Sigmoid colon (tissue), 7 donors: ENCODE measurements around the gene CDKN3. TPM values are rescaled to one million over a fixed set of nuclear protein-coding genes. Genes with fewer than 3 reads are reported as not detected.

Experiments
- DNase-seq: peaks from one replicate; pipeline ENCODE4 v3.0.0-alpha.2; 2019
- H3K27ac ChIP-seq, 4 donors: fragments of 200-600 bp; sonication (generic); one replicate each; pipeline ENCODE4 v1.5.1; 2016 to 2019; ENCODE audit warnings: mild to moderate bottlenecking in 1 of 4
- H3K27me3 ChIP-seq, 3 donors: fragments of 200-600 bp; sonication (generic); one replicate each; pipeline ENCODE4 v1.5.1; 2019; ENCODE audit warnings: mild to moderate bottlenecking in 1 of 3
- H3K36me3 ChIP-seq, 4 donors: fragments of 200-600 bp; sonication (generic); one replicate each; pipeline ENCODE4 v1.5.1; 2016 to 2019
- H3K4me1 ChIP-seq, 4 donors: fragments of 200-600 bp; sonication (generic); one replicate each; pipeline ENCODE4 v1.5.1; 2017 to 2019
- H3K4me3 ChIP-seq, 4 donors: fragments of 200-600 bp; sonication (generic); one replicate each; pipeline ENCODE4 v1.5.1; 2017 to 2019; ENCODE audit warnings: mild to moderate bottlenecking in 2 of 4, moderate library complexity in 1 of 4
- H3K9me3 ChIP-seq, 4 donors: fragments of 200-600 bp in 3 of 4; sonication (generic) in 3 of 4; one replicate each; pipeline versions ENCODE4 v1.5.1 to v1.6.1; 2013 to 2019
- CTCF ChIP-seq, 4 experiments: fragments of 450-650 bp in 3 of 4; fragments of 200-600 bp in 1 of 4; IDR thresholded peaks; one replicate each; pipeline ENCODE4 v1.5.1; 2016 to 2019; ENCODE audit warnings: antibody characterized with exemption in 4 of 4, mild to moderate bottlenecking in 3 of 4, moderate library complexity in 2 of 4
- EP300 ChIP-seq, 4 donors: sonication (generic); formaldehyde crosslinking; IDR thresholded peaks; one replicate each; pipeline ENCODE4 v1.6.1; 2017; ENCODE audit warnings: antibody characterized with exemption in 4 of 4
- POLR2A ChIP-seq, 2 donors: fragments of 450-650 bp; IDR thresholded peaks; one replicate each; pipeline ENCODE4 v1.6.1; 2016; ENCODE audit warnings: antibody characterized with exemption in 2 of 2, mild to moderate bottlenecking in 2 of 2, moderate library complexity in 2 of 2
- POLR2AphosphoS5 ChIP-seq, 4 donors: sonication (generic); formaldehyde crosslinking; IDR thresholded peaks; one replicate each; pipeline ENCODE4 v1.6.1; 2017; ENCODE audit warnings: antibody characterized with exemption in 4 of 4
- WGBS, 2 donors: extraction: QIAGEN DNeasy Blood & Tissue Kit; methylation state at CpG; one replicate each; pipeline ENCODE4 v1.1.7; 2013; 5-methylcytosine and 5-hydroxymethylcytosine counted together
- intact Hi-C: fragments of 100-400 bp; cut with DNase I; formaldehyde crosslinking; loops from one replicate; pipeline ENCODE4 v1.15.1; 2023
- polyA plus RNA-seq, 3 donors: library from polyadenylated mRNA; stranded (reverse); fragments of 200-250 nt; gene quantifications; one replicate each; pipeline ENCODE4 v1.2.3, GENCODE V29; 2013
- total RNA-seq, 4 donors: library from RNA; depleted of rRNA; stranded (reverse); fragments of >200 nt; gene quantifications; one replicate each; pipeline ENCODE4 v1.1.0, GENCODE V29; 2016
- donor health status: healthy with polysubstance abuse.
- donor health status: Bipolar disorder and iron deficiency.
- donor health status: healthy.

Gene CDKN3
- total and polyA plus RNA-seq, 7 donors, result 1.1 to 41.8 (median 6.6) TPM; not detected in 1

- no peak for DNase-seq
- Histone ChIP-seq H3K9me3 (no peaks in the 10 kb centered on the region), H3K36me3 (no peaks in the 10 kb centered on the region), H3K4me3 (no peak overlapping the region), H3K27ac (no peak overlapping the region), H3K4me1 (no peaks in the 10 kb centered on the region), H3K27me3 (no peaks in the 10 kb centered on the region)
- no peak for TF ChIP-seq POLR2AphosphoS5 (IDR thresholded peaks at IDR 0.05)
- intact Hi-C loops, result no loop called here
Measured at GRCh38 chr14:54354968-54355641, 41.7 kb upstream of the CDKN3 start.

GRCh38 chr14:54355698-54356097 lies 41.1 kb upstream of the CDKN3 start:
- DNase-seq, result no peak
- no peak overlapping the region for H3K27ac ChIP-seq
- H3K4me1 ChIP-seq, result no peaks in the 10 kb centered on the region
- TF ChIP-seq POLR2A (IDR thresholded peaks at IDR 0.05) (no peak), EP300 (IDR thresholded peaks at IDR 0.05) (no peak), POLR2AphosphoS5 (IDR thresholded peaks at IDR 0.05) (no peak), CTCF (IDR thresholded peaks at IDR 0.05) (no peak)
- no peaks in the 10 kb centered on the region for H3K9me3 ChIP-seq
- 48 to 49% methylated on average over 2 of the region's 2 CpGs for WGBS, 2 donors
- H3K4me3 ChIP-seq, result no peak overlapping the region
- no peaks in the 10 kb centered on the region for H3K27me3 ChIP-seq
- H3K36me3 ChIP-seq, result no peaks in the 10 kb centered on the region
- intact Hi-C loops, result no loop called here

- Histone ChIP-seq H3K4me3 (no peak overlapping the region), H3K27me3 (no peaks in the 10 kb centered on the region), H3K4me1 (no peaks in the 10 kb centered on the region), H3K36me3 (no peaks in the 10 kb centered on the region), H3K27ac (no peak overlapping the region), H3K9me3 (no peaks in the 10 kb centered on the region)
- WGBS, 2 donors, result 64 to 78% methylated on average over 3 of the region's 3 CpGs
- TF ChIP-seq POLR2A (IDR thresholded peaks at IDR 0.05), result no peak
- TF ChIP-seq EP300 (IDR thresholded peaks at IDR 0.05), result no peak
- TF ChIP-seq POLR2AphosphoS5 (IDR thresholded peaks at IDR 0.05), result no peak
- TF ChIP-seq CTCF (IDR thresholded peaks at IDR 0.05), result no peak
- intact Hi-C loops, result no loop called here
- DNase-seq, result no peak
Measured at GRCh38 chr14:54356172-54356571, 40.6 kb upstream of the CDKN3 start.

DNA sequence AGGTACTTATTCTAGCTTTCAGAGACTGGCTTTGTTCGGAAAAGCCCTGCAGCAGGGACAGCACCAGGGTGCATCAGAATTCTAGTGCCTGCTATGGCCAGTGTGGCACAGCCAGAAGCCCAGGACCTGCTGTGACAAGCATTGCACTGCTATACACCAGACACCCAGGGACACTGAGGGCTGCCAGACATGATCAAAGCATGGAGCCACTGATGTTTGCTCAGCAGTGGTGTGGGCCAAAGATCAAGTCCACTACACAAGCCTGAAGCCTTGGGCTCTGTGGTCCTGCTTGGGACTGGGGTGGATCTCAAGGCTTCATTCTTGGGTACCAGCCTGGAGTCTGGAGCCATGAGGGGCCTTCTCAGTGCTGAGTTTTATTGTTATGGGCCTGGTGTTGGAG lies 36.1 kb upstream of the CDKN3 start:
- intact Hi-C loops, result no loop called here
- no peaks in the 10 kb centered on the region for H3K27me3 ChIP-seq
- H3K36me3 ChIP-seq, result no peaks in the 10 kb centered on the region
- H3K4me1 ChIP-seq, result peaks cover 0 to 9% (median 0%) of the 10 kb centered on the region in 4 donors
- 95 to 96% methylated on average over 1 of the region's 1 CpG for WGBS, 2 donors
- no peak for DNase-seq
- no peak overlapping the region for H3K4me3 ChIP-seq
- no peaks in the 10 kb centered on the region for H3K9me3 ChIP-seq
- TF ChIP-seq EP300 (IDR thresholded peaks at IDR 0.05), result no peak
- no peak for TF ChIP-seq POLR2A (IDR thresholded peaks at IDR 0.05)
- no peak for TF ChIP-seq CTCF (IDR thresholded peaks at IDR 0.05)
- TF ChIP-seq POLR2AphosphoS5 (IDR thresholded peaks at IDR 0.05), result no peak
- no peak overlapping the region for H3K27ac ChIP-seq

GRCh38 chr14:54362089-54362504 lies 34.7 kb upstream of the CDKN3 start:
- no peak for DNase-seq
- 93 to 96% methylated on average over 5 of the region's 5 CpGs for WGBS, 2 donors
- Histone ChIP-seq H3K27me3 (no peaks in the 10 kb centered on the region), H3K4me3 (no peak overlapping the region), H3K4me1 (peaks cover 0 to 9% (median 2%) of the 10 kb centered on the region in 4 donors), H3K27ac (no peak overlapping the region), H3K36me3 (no peaks in the 10 kb centered on the region), H3K9me3 (no peaks in the 10 kb centered on the region)
- intact Hi-C loops, result no loop called here
- no peak for TF ChIP-seq POLR2A (IDR thresholded peaks at IDR 0.05)
- no peak for TF ChIP-seq CTCF (IDR thresholded peaks at IDR 0.05)
- TF ChIP-seq EP300 (IDR thresholded peaks at IDR 0.05), result no peak
- TF ChIP-seq POLR2AphosphoS5 (IDR thresholded peaks at IDR 0.05), result no peak
